Gastroesophageal sphincter (tissue), 3 donors: ENCODE measurements around the gene RBM47.

Experiments
- CTCF ChIP-seq, 4 experiments: fragments of 200-600 bp in 2 of 4; fragments of 450-650 bp in 2 of 4; sonication (generic) in 1 of 4; IDR thresholded peaks; one replicate each; pipeline ENCODE4 v1.5.1; 2017 to 2019; ENCODE audit warnings: antibody characterized with exemption in 4 of 4, mild to moderate bottlenecking in 2 of 4, moderate library complexity in 2 of 4
- EP300 ChIP-seq: sonication (generic); formaldehyde crosslinking; IDR thresholded peaks from one replicate; pipeline ENCODE4 v1.6.1; 2017; ENCODE audit warnings: antibody characterized with exemption, mild to moderate bottlenecking
- POLR2A ChIP-seq, 2 donors: fragments of 450-650 bp; IDR thresholded peaks; one replicate each; pipeline ENCODE4 v1.6.1; 2017; ENCODE audit warnings: antibody characterized with exemption in 2 of 2, mild to moderate bottlenecking in 2 of 2, moderate library complexity in 1 of 2
- POLR2AphosphoS5 ChIP-seq: sonication (generic); formaldehyde crosslinking; IDR thresholded peaks from one replicate; pipeline ENCODE4 v1.6.1; 2017; ENCODE audit warnings: antibody characterized with exemption

- no peak for TF ChIP-seq POLR2A (IDR thresholded peaks at IDR 0.05)
- no peak for TF ChIP-seq CTCF (IDR thresholded peaks at IDR 0.05)
- TF ChIP-seq POLR2AphosphoS5: no peak
- TF ChIP-seq EP300: no peak
Observed at GRCh38 chr4:40626183-40626990, 3.3 kb downstream of the RBM47 start.
